CD4-positive, alpha-beta T cell treated with Interleukin-15 for 4 hours (primary cell): Measurements from ENCODE around the gene DSCAM.
"Not testable (repeated sequence)": the region's sequence is repeated elsewhere in the genome, so short reads cannot be mapped to it uniquely, and the experiment has no call there.

ENCODE experiments used
- DNase-seq: peaks from one replicate; pipeline ENCODE4 v3.0.0-alpha.2; 2020; ENCODE audit warnings: low spot score

DSCAM gene

GRCh38 chr21:40457741-40458140 lies 389.2 kb downstream of the DSCAM start:
- DNase-seq: no peak

- DNase-seq: no peak
These were observed 392.9 kb downstream of the DSCAM start for GRCh38 chr21:40454057-40454456.

- DNase-seq: no peak
These were observed 393.8 kb downstream of the DSCAM start for GRCh38 chr21:40453183-40453582.

- DNase-seq: no peak
These were observed 394.4 kb downstream of the DSCAM start for GRCh38 chr21:40452548-40452947.

- no peak for DNase-seq
These were observed 399.9 kb downstream of the DSCAM start for GRCh38 chr21:40447016-40447415.

- no peak for DNase-seq
These were observed 401.5 kb downstream of the DSCAM start for GRCh38 chr21:40445349-40445921.

- DNase-seq: not testable (repeated sequence)
These were observed 407.4 kb downstream of the DSCAM start for GRCh38 chr21:40439581-40439980.

GRCh38 chr21:40438616-40439015 lies 408.3 kb downstream of the DSCAM start:
- DNase-seq: no peak

- DNase-seq: no peak
These were observed 410.7 kb downstream of the DSCAM start for GRCh38 chr21:40436261-40436660.

- DNase-seq: no peak
These were observed 413.4 kb downstream of the DSCAM start for GRCh38 chr21:40433538-40433937.

- no peak for DNase-seq
These were observed 421.0 kb downstream of the DSCAM start for GRCh38 chr21:40425981-40426380.

GRCh38 chr21:40422896-40423635 lies 423.9 kb downstream of the DSCAM start:
- no peak for DNase-seq

- DNase-seq: no peak
These were observed 425.8 kb downstream of the DSCAM start for GRCh38 chr21:40421121-40421520.

- no peak for DNase-seq
These were observed 430.4 kb downstream of the DSCAM start for GRCh38 chr21:40416572-40416971.

GRCh38 chr21:40408561-40408960 lies 438.4 kb downstream of the DSCAM start:
- no peak for DNase-seq

GRCh38 chr21:40404396-40404800 lies 442.6 kb downstream of the DSCAM start:
- no peak for DNase-seq

GRCh38 chr21:40402884-40403582 lies 443.9 kb downstream of the DSCAM start:
- DNase-seq: no peak

- DNase-seq: no peak
These were observed 451.2 kb downstream of the DSCAM start for GRCh38 chr21:40395732-40396131.

- no peak for DNase-seq
These were observed 453.9 kb downstream of the DSCAM start for GRCh38 chr21:40393066-40393465.

GRCh38 chr21:40388046-40388445 lies 458.9 kb downstream of the DSCAM start:
- no peak for DNase-seq

GRCh38 chr21:40386981-40387747 lies 459.8 kb downstream of the DSCAM start:
- DNase-seq: no peak

GRCh38 chr21:40386294-40386911 lies 460.6 kb downstream of the DSCAM start:
- DNase-seq: no peak
